Measurements from ENCODE around the gene MERTK. TPM values are rescaled to one million over a fixed set of nuclear protein-coding genes. Genes with fewer than 3 reads are reported as not detected.

MERTK gene
- total RNA-seq, 1 experiment from 2014 or later, result 39.2 TPM

DNA sequence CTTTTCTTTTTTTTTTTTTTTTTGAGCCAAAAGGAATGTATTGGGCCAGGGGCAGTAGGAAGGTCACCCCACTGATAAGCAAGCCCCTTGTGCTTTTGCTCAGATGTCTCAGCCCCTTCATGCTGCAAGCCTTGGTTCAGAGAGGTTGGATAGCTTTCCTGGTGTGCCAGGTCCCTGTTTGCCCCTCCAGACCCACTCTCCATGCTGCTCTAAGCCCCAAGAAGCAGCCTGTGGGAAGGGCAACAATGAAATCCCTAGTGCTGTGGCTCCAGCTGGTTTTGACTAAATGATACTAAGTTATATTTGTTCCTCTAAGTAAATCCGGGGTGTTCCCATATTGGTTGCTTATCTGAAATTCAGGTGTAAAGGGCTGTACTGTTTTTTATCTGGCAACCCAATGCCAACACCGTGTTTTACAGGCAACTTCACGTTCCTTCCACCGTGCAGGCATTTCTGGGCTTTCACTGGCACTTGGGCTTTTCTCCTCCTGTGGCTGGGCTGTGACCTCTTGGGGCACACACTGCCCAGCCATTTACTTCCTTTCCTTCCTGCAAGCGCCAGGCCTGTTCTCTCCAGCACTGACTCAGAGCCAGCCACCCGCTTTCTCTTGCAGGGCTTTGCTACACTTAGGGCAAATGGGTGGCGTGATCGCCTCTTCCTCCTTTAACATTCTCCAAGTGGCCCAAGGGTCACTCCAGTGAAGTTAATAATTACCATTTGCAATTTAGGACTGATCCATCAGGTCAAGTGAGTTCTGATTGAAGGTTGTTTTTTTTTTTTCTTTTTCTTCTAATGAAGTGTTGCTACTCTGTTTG, 21.6 kb downstream of the MERTK start:
- Histone ChIP-seq H3K9me3 (no peaks in the 10 kb centered on the region), H3K4me3 (ENCODE audit: low read depth, low read length) (peak overlapping the region; percentile 18; the same call in 1 of the 2 replicates), H3K27me3 (replicated peaks; ENCODE audit: control insufficient read depth, insufficient read depth, low read length) (no peaks in the 10 kb centered on the region), H3K36me3 (ENCODE audit: control insufficient read depth, insufficient read depth, low read length) (peaks cover 2% of the 10 kb centered on the region; the same call in 1 of the 2 replicates), H3K4me1 (peaks cover 53% of the 10 kb centered on the region)
- CTCF ChIA-PET, result interaction anchor here (0.7 to 1.8 kb wide), 5 partner anchors 17 to 84 kb away, joined by 3 to 11 read pairs (median 7); partner anchors contain the start of gene MERTK
- Mint-ChIP-seq H3K36me3 (ENCODE audit: insufficient read depth, unreplicated experiment) (peaks cover 40% of the 10 kb centered on the region), H3K27ac (ENCODE audit: unreplicated experiment) (peak overlapping the region; percentile 82), H3K4me3 (ENCODE audit: unreplicated experiment) (peak overlapping the region; percentile 62), H3K27me3 (ENCODE audit: insufficient read depth, unreplicated experiment) (no peaks in the 10 kb centered on the region), H3K4me1 (ENCODE audit: low read depth, unreplicated experiment) (peaks cover 49% of the 10 kb centered on the region), H3K9me3 (ENCODE audit: unreplicated experiment) (no peaks in the 10 kb centered on the region)
- peak; percentile 85 to 92 for DNase-seq
- intact Hi-C loops (cut with micrococcal nuclease; ENCODE audit: unreplicated experiment), result loop anchor here (1.0 to 5.0 kb wide), 4 partner anchors 11 to 33 kb away; no protein-coding TSS in a partner anchor
- TSS peak; percentile 80 for BruUV-seq (replicated peaks)
- TF ChIP-seq, protein P1, sequence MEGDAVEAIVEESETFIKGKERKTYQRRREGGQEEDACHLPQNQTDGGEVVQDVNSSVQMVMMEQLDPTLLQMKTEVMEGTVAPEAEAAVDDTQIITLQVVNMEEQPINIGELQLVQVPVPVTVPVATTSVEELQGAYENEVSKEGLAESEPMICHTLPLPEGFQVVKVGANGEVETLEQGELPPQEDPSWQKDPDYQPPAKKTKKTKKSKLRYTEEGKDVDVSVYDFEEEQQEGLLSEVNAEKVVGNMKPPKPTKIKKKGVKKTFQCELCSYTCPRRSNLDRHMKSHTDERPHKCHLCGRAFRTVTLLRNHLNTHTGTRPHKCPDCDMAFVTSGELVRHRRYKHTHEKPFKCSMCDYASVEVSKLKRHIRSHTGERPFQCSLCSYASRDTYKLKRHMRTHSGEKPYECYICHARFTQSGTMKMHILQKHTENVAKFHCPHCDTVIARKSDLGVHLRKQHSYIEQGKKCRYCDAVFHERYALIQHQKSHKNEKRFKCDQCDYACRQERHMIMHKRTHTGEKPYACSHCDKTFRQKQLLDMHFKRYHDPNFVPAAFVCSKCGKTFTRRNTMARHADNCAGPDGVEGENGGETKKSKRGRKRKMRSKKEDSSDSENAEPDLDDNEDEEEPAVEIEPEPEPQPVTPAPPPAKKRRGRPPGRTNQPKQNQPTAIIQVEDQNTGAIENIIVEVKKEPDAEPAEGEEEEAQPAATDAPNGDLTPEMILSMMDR (IDR thresholded peaks at IDR 0.05; ENCODE audit: insufficient read depth in 1 of 2, low read depth in 1 of 2, low read length in 1 of 2, severe bottlenecking in 1 of 2, unreplicated experiment in 1 of 2), result no peak
- POLR2A ChIA-PET, result no interaction called here

DNA sequence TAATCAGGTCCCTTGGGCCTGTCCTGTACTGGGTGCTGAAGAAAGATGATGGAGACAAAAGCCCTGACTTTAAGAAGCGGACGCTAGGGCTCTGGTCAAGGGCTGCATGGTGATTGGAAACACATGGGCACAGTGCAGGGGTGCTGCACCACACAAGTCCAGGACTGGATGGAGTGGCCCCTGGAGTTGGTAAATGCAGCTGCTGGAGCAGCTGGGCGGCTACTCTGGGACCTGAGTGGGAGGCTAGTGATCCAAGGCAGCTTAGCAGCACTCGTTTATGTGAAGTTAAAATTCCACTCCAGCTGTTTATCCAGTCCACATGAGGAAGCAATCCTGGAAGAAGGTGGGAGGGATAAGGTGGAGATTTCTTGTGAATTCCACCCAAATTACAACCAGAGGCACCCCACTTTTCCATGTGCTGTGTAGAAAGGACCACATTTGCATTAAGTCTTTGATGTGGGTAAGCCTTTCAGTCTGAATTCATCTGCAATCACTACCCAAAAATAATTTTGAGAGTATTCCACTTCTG, 24.9 kb downstream of the MERTK start:
- peaks cover 60% of the 10 kb centered on the region for H3K4me1 ChIP-seq
- H3K36me3 ChIP-seq (ENCODE audit: control insufficient read depth, insufficient read depth, low read length), result no peaks in the 10 kb centered on the region; the same call in 1 of the 2 replicates
- no peaks in the 10 kb centered on the region for H3K9me3 Mint-ChIP-seq (ENCODE audit: unreplicated experiment)
- no peak overlapping the region for H3K4me3 ChIP-seq (ENCODE audit: low read depth, low read length)
- TF ChIP-seq, protein P1 (IDR thresholded peaks at IDR 0.05; ENCODE audit: insufficient read depth in 1 of 2, low read depth in 1 of 2, low read length in 1 of 2, severe bottlenecking in 1 of 2, unreplicated experiment in 1 of 2), result no peak
- no peaks in the 10 kb centered on the region for H3K27me3 ChIP-seq (replicated peaks; ENCODE audit: control insufficient read depth, insufficient read depth, low read length)
- intact Hi-C loops (cut with micrococcal nuclease; ENCODE audit: unreplicated experiment), result loop anchor here (5.0 kb wide), 1 partner anchor 36 kb away; no protein-coding TSS in a partner anchor
- CTCF ChIA-PET, result no interaction called here
- BruUV-seq (replicated peaks), result no TSS peak
- no peak overlapping the region for H3K4me3 Mint-ChIP-seq (ENCODE audit: unreplicated experiment)
- H3K36me3 Mint-ChIP-seq (ENCODE audit: insufficient read depth, unreplicated experiment), result peaks cover 16% of the 10 kb centered on the region
- DNase-seq, result no peak
- no peak overlapping the region for H3K27ac Mint-ChIP-seq (ENCODE audit: unreplicated experiment)
- POLR2A ChIA-PET, result no interaction called here
- H3K9me3 ChIP-seq, result no peaks in the 10 kb centered on the region
- H3K4me1 Mint-ChIP-seq (ENCODE audit: low read depth, unreplicated experiment), result peaks cover 32% of the 10 kb centered on the region
- no peaks in the 10 kb centered on the region for H3K27me3 Mint-ChIP-seq (ENCODE audit: insufficient read depth, unreplicated experiment)

DNA sequence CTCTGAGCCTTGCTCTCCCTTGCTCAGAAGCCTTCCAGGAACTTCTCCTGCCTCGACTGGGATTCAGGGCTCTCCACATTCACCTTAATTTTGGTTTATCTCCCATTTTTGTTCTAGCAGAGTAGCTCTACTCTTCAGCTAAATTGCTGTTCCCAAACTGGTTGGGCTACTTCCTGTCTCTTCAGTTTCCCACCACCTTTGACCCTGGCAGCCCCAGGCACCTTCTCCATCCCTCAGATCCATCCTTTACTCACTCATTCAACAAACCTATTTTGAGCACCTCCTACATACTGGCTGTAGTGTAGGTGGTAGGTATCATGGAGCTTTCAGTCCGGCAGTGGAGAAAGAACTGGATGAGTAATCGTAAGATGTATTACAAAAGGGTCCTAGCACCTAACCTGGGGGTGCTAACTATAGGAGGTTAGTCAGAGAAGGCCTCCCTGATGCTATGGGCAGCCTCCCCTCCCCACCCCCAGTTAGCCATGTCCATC, 26.3 kb downstream of the MERTK start:
- BruUV-seq (replicated peaks), result no TSS peak
- H3K27me3 Mint-ChIP-seq (ENCODE audit: insufficient read depth, unreplicated experiment), result no peaks in the 10 kb centered on the region
- Histone ChIP-seq H3K36me3 (ENCODE audit: control insufficient read depth, insufficient read depth, low read length) (no peaks in the 10 kb centered on the region; the same call in 1 of the 2 replicates), H3K9me3 (no peaks in the 10 kb centered on the region), H3K4me1 (peaks cover 47% of the 10 kb centered on the region), H3K27me3 (replicated peaks; ENCODE audit: control insufficient read depth, insufficient read depth, low read length) (no peaks in the 10 kb centered on the region), H3K4me3 (ENCODE audit: low read depth, low read length) (no peak overlapping the region)
- H3K27ac Mint-ChIP-seq (ENCODE audit: unreplicated experiment), result peak overlapping the region; percentile 34
- TF ChIP-seq, protein P1 (IDR thresholded peaks at IDR 0.05; ENCODE audit: insufficient read depth in 1 of 2, low read depth in 1 of 2, low read length in 1 of 2, severe bottlenecking in 1 of 2, unreplicated experiment in 1 of 2), result no peak
- no peak overlapping the region for H3K4me3 Mint-ChIP-seq (ENCODE audit: unreplicated experiment)
- H3K36me3 Mint-ChIP-seq (ENCODE audit: insufficient read depth, unreplicated experiment), result peaks cover 23% of the 10 kb centered on the region
- intact Hi-C loops (cut with micrococcal nuclease; ENCODE audit: unreplicated experiment), result loop anchor here (5.0 kb wide), 1 partner anchor 37 kb away; no protein-coding TSS in a partner anchor
- ChIA-PET CTCF (interaction anchor here (1.1 kb wide), 2 partner anchors 25 to 27 kb away, joined by 3 to 4 read pairs; no protein-coding TSS in a partner anchor), POLR2A (interaction anchor here (0.7 kb wide), 1 partner anchor 21 kb away, joined by 3 read pairs; no protein-coding TSS in a partner anchor)
- DNase-seq, result peak; percentile 48 to 57
- peaks cover 20% of the 10 kb centered on the region for H3K4me1 Mint-ChIP-seq (ENCODE audit: low read depth, unreplicated experiment)
- H3K9me3 Mint-ChIP-seq (ENCODE audit: unreplicated experiment), result no peaks in the 10 kb centered on the region

Data from Caco-2 (cell line).